GM12872 (cell line): Measurements from ENCODE around the gene TBC1D14.

Experiments
- TF ChIP-seq, protein P1 (sequence below): IDR thresholded peaks from 3 replicates; pipeline ENCODE4 v1.5.1; 2011; ENCODE audit warnings: low read depth, mild to moderate bottlenecking, low read length, moderate library complexity; ENCODE audit not compliant: insufficient read depth

The TBC1D14 gene

GRCh38 chr4:6960628-6961412 lies 51.2 kb downstream of the TBC1D14 start:
- TF ChIP-seq, protein P1, sequence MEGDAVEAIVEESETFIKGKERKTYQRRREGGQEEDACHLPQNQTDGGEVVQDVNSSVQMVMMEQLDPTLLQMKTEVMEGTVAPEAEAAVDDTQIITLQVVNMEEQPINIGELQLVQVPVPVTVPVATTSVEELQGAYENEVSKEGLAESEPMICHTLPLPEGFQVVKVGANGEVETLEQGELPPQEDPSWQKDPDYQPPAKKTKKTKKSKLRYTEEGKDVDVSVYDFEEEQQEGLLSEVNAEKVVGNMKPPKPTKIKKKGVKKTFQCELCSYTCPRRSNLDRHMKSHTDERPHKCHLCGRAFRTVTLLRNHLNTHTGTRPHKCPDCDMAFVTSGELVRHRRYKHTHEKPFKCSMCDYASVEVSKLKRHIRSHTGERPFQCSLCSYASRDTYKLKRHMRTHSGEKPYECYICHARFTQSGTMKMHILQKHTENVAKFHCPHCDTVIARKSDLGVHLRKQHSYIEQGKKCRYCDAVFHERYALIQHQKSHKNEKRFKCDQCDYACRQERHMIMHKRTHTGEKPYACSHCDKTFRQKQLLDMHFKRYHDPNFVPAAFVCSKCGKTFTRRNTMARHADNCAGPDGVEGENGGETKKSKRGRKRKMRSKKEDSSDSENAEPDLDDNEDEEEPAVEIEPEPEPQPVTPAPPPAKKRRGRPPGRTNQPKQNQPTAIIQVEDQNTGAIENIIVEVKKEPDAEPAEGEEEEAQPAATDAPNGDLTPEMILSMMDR, result no peak

- TF ChIP-seq, protein P1, result no peak
Observed at GRCh38 chr4:6961496-6962210, 52.0 kb downstream of the TBC1D14 start.

- TF ChIP-seq, protein P1, result no peak
Observed at GRCh38 chr4:6962211-6963041, 52.8 kb downstream of the TBC1D14 start.

DNA sequence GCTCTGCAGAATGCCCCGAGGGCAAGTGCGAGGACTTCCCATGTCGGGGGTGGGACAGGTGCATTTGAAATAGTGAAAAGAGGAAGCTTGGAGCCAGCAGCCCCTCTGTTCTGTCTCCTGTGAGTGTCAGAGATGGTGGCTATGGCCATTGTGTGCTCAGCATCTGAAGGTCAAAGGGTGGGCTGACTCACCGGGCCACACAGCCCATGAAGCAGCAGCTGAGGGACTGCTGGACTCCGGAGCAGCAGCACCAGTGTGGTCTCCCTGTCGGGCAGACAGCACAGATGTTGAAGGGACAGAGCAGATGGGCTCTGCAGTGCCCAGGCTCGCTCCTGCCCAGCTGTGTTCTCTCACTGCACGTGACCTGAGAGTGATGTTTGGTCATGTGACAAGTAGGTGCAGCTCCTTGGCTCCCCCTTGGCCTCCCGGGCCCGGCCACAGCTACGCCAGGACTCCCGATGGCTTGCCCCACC lies 53.5 kb downstream of the TBC1D14 start:
- TF ChIP-seq, protein P1, result no peak

GRCh38 chr4:6964858-6965257 lies 55.2 kb downstream of the TBC1D14 start:
- TF ChIP-seq, protein P1, result no peak

- TF ChIP-seq, protein P1, result no peak
Observed at GRCh38 chr4:6965329-6965728, 55.7 kb downstream of the TBC1D14 start.
